H1 (cell line): ENCODE measurements around the gene SSH2. TPM values are rescaled to one million over a fixed set of nuclear protein-coding genes. Genes with fewer than 3 reads are reported as not detected.

Experiments
- CTCF ChIA-PET: fragments of 300-600 bp; sonication (Branson Sonifier 250); formaldehyde crosslinking; loops from one replicate; lab custom pipeline; 2021; ENCODE audit not compliant: partially characterized antibody; lab: Charles Lee
- POLR2A ChIA-PET: fragments of 300-600 bp; sonication (Branson Sonifier 250); formaldehyde crosslinking; loops from one replicate; lab custom pipeline; 2021; ENCODE audit warnings: inconsistent platforms; ENCODE audit not compliant: partially characterized antibody; lab: Charles Lee
- DNase-seq, 2 experiments: peaks; one replicate each; pipeline versions ENCODE4 v3.0.0 to v3.0.0-alpha.2; 2010 to 2022; ENCODE audit warnings: low spot score in 2 of 2, low read depth in 1 of 2, mixed read lengths in 1 of 2
- FAIRE-seq: peaks from 2 replicates; lab custom pipeline; 2011; peaks lifted over from hg19 to GRCh38; lab: Jason Lieb, UNC
- H2AFZ ChIP-seq: 2 replicates; pipeline ENCODE4 v1.8.1; 2012; ENCODE audit warnings: low read length, inconsistent platforms
- H2AK5ac ChIP-seq: 2 replicates; pipeline ENCODE4 v1.6.1; 2013; ENCODE audit warnings: low read depth, low read length
- H2BK120ac ChIP-seq: replicated peaks from 2 replicates; pipeline ENCODE3; 2013; ENCODE audit warnings: low read depth, low read length, inconsistent platforms
- H2BK12ac ChIP-seq: 2 replicates; pipeline ENCODE4 v1.6.1; 2013; ENCODE audit warnings: low read depth, low read length
- H2BK15ac ChIP-seq: 2 replicates; pipeline ENCODE4 v1.6.1; 2013; ENCODE audit warnings: low read length
- H2BK20ac ChIP-seq: 2 replicates; pipeline ENCODE4 v1.6.1; 2013; ENCODE audit warnings: low read length
- H2BK5ac ChIP-seq: 2 replicates; pipeline ENCODE4 v1.6.1; 2013; ENCODE audit warnings: low read depth, low read length
- H3K14ac ChIP-seq: 2 replicates; pipeline ENCODE4 v1.6.1; 2013; ENCODE audit warnings: inconsistent platforms; ENCODE audit not compliant: insufficient read length
- H3K18ac ChIP-seq: 2 replicates; pipeline ENCODE4 v1.6.1; 2013; ENCODE audit warnings: low read length; ENCODE audit errors: extremely low read depth
- H3K23ac ChIP-seq: 2 replicates; pipeline ENCODE4 v1.6.1; 2013; ENCODE audit warnings: inconsistent platforms; ENCODE audit not compliant: insufficient read length
- H3K23me2 ChIP-seq: 2 replicates; pipeline ENCODE4 v1.6.1; 2013; ENCODE audit warnings: low read depth, low read length
- H3K27ac ChIP-seq: 2 replicates; pipeline ENCODE4 v1.6.1; 2011; ENCODE audit warnings: low read depth, low read length, inconsistent platforms
- H3K27me3 ChIP-seq, 4 experiments: replicated peaks in 1 of 4; 1 replicate in 1 of 4; 2 replicates in 3 of 4; pipeline versions ENCODE4 v1.6.1 to v1.8.1; 2011 to 2013; ENCODE audit warnings: low read length in 3 of 4, mild to moderate bottlenecking in 3 of 4, inconsistent platforms in 2 of 4, mixed read lengths in 2 of 4, moderate library complexity in 1 of 4; ENCODE audit not compliant: control insufficient read depth in 3 of 4, insufficient read depth in 3 of 4; ENCODE audit errors: extremely low read depth in 1 of 4
- H3K36me3 ChIP-seq, 4 experiments: 2 replicates each; pipeline versions ENCODE4 v1.6.1 to v1.8.1; 2011 to 2013; ENCODE audit warnings: mild to moderate bottlenecking in 4 of 4, low read length in 3 of 4, moderate library complexity in 2 of 4, control low read depth in 1 of 4, inconsistent platforms in 1 of 4; ENCODE audit not compliant: insufficient read depth in 4 of 4, control insufficient read depth in 2 of 4
- H3K4ac ChIP-seq: replicated peaks from 2 replicates; pipeline ENCODE3; 2013; ENCODE audit warnings: low read length, low read depth, mixed read lengths, inconsistent platforms; ENCODE audit not compliant: insufficient read length
- H3K4me1 ChIP-seq, 4 experiments: replicated peaks in 1 of 4; 1 replicate in 1 of 4; 2 replicates in 3 of 4; pipeline versions ENCODE4 v1.6.1 to v1.8.1; 2011 to 2013; ENCODE audit warnings: low read length in 3 of 4, inconsistent platforms in 2 of 4, mixed read lengths in 1 of 4; ENCODE audit not compliant: insufficient read depth in 4 of 4, control insufficient read depth in 3 of 4
- H3K4me2 ChIP-seq, 2 experiments: 2 replicates each; pipeline versions ENCODE4 v1.6.1 to v1.8.1; 2011 to 2013; ENCODE audit warnings: low read depth in 2 of 2, low read length in 2 of 2, control low read depth in 1 of 2, inconsistent platforms in 1 of 2, mild to moderate bottlenecking in 1 of 2; ENCODE audit not compliant: insufficient read depth in 1 of 2
- H3K4me3 ChIP-seq, 4 experiments: fragments of 200-600, 300-600 bp in 1 of 4; sonication (generic), shearing (Covaris generic), sonication (Bioruptor Twin) in 1 of 4; 2 replicates each; pipeline versions ENCODE4 v1.5.1 to v1.8.1; 2011 to 2016; ENCODE audit warnings: low read length in 4 of 4, low read depth in 3 of 4, control low read depth in 2 of 4, inconsistent platforms in 2 of 4, mild to moderate bottlenecking in 2 of 4, mixed read lengths in 1 of 4, moderate library complexity in 1 of 4; ENCODE audit not compliant: insufficient read depth in 2 of 4; ENCODE audit errors: extremely low read depth in 1 of 4
- H3K56ac ChIP-seq: replicated peaks from 2 replicates; pipeline ENCODE3; 2013; ENCODE audit warnings: low read depth, mild to moderate bottlenecking, mixed read lengths, low read length, inconsistent platforms; ENCODE audit not compliant: insufficient read length
- H3K79me1 ChIP-seq: 2 replicates; pipeline ENCODE4 v1.6.1; 2013; ENCODE audit warnings: low read depth, low read length, control low read depth
- H3K79me2 ChIP-seq, 2 experiments: 2 replicates each; pipeline versions ENCODE4 v1.6.1 to v1.8.1; 2012 to 2013; ENCODE audit warnings: low read length in 2 of 2, mild to moderate bottlenecking in 2 of 2, inconsistent platforms in 1 of 2; ENCODE audit not compliant: insufficient read depth in 2 of 2, control insufficient read depth in 1 of 2
- H3K9ac ChIP-seq, 4 experiments: replicated peaks in 1 of 4; 1 replicate in 1 of 4; 2 replicates in 3 of 4; pipeline versions ENCODE4 v1.6.1 to v1.8.1; 2011 to 2013; ENCODE audit warnings: low read depth in 3 of 4, low read length in 3 of 4, control low read depth in 2 of 4, mild to moderate bottlenecking in 2 of 4, moderate library complexity in 2 of 4, inconsistent platforms in 1 of 4; ENCODE audit errors: extremely low read depth in 1 of 4
- H3K9me3 ChIP-seq, 2 experiments: 2 replicates each; pipeline versions ENCODE4 v1.6.1 to v1.8.1; 2012 to 2013; ENCODE audit warnings: mild to moderate bottlenecking in 2 of 2, moderate library complexity in 2 of 2, control low read depth in 1 of 2, inconsistent platforms in 1 of 2, low read depth in 1 of 2, low read length in 1 of 2, mixed read lengths in 1 of 2; ENCODE audit not compliant: insufficient read depth in 2 of 2
- H4K20me1 ChIP-seq, 2 experiments: replicated peaks in 1 of 2; 2 replicates each; pipeline versions ENCODE3 to v1.8.1; 2011 to 2013; ENCODE audit warnings: inconsistent platforms in 2 of 2, low read length in 2 of 2, mild to moderate bottlenecking in 1 of 2; ENCODE audit not compliant: insufficient read depth in 2 of 2, control insufficient read depth in 1 of 2
- H4K5ac ChIP-seq: 2 replicates; pipeline ENCODE4 v1.6.1; 2013; ENCODE audit warnings: low read length, low read depth, mixed read lengths, inconsistent platforms; ENCODE audit not compliant: insufficient read length
- H4K8ac ChIP-seq: 2 replicates; pipeline ENCODE4 v1.8.0; 2013; ENCODE audit warnings: mild to moderate bottlenecking, moderate library complexity, low read length, inconsistent platforms; ENCODE audit not compliant: insufficient read depth; ENCODE audit errors: extremely low read depth
- H4K91ac ChIP-seq: replicated peaks from 2 replicates; pipeline ENCODE3; 2013; ENCODE audit warnings: low read length, mixed read lengths, inconsistent platforms; ENCODE audit not compliant: insufficient read length
- ATF2 ChIP-seq: IDR thresholded peaks from 2 replicates; pipeline ENCODE4 v1.6.1; 2012; ENCODE audit warnings: low read length, inconsistent platforms
- BCL11A ChIP-seq, 2 experiments: IDR thresholded peaks; one replicate each; pipeline ENCODE4 v1.6.1; 2011; ENCODE audit warnings: low read depth in 2 of 2, low read length in 2 of 2, mild to moderate bottlenecking in 2 of 2
- CBX5 ChIP-seq: fragments of 300-800, 300-1000 bp; sonication (generic); IDR thresholded peaks from 2 replicates; pipeline ENCODE4 v1.7.1; 2016; ENCODE audit warnings: antibody characterized with exemption, low read length, low read depth
- EP300 ChIP-seq, 2 experiments: IDR thresholded peaks; 1 replicate in 1 of 2; 2 replicates in 1 of 2; pipeline ENCODE4 v1.6.1; 2011 to 2012; ENCODE audit warnings: low read depth in 2 of 2, low read length in 2 of 2, mild to moderate bottlenecking in 2 of 2, borderline replicate concordance in 1 of 2, inconsistent platforms in 1 of 2, moderate library complexity in 1 of 2
- FOSL1 ChIP-seq: IDR thresholded peaks from 2 replicates; pipeline ENCODE4 v1.6.1; 2011; ENCODE audit warnings: mild to moderate bottlenecking, low read depth, low read length, moderate library complexity; ENCODE audit not compliant: insufficient read depth
- HDAC2 ChIP-seq, 2 experiments: fragments of 300-600 bp in 1 of 2; sonication (generic) in 1 of 2; IDR thresholded peaks; 2 replicates each; pipeline ENCODE4 v1.6.1; 2011 to 2012; ENCODE audit warnings: low read depth in 2 of 2, low read length in 2 of 2, mild to moderate bottlenecking in 2 of 2, moderate library complexity in 2 of 2, borderline replicate concordance in 1 of 2, inconsistent platforms in 1 of 2
- HDAC6 ChIP-seq: IDR thresholded peaks from one replicate; pipeline ENCODE4 v1.7.1; 2012; ENCODE audit warnings: low read depth, mild to moderate bottlenecking, inconsistent platforms, low read length, moderate library complexity
- MAFK ChIP-seq: IDR thresholded peaks from 2 replicates; pipeline ENCODE4 v1.6.1; 2012; ENCODE audit warnings: low read depth, mild to moderate bottlenecking, improper control_type of control experiment, low read length
- NANOG ChIP-seq: IDR thresholded peaks from 2 replicates; pipeline ENCODE4 v1.6.1; 2011; ENCODE audit warnings: low read length, low read depth, mild to moderate bottlenecking, inconsistent platforms; ENCODE audit not compliant: insufficient read depth, poor library complexity, severe bottlenecking
- POU5F1 ChIP-seq: IDR thresholded peaks from 2 replicates; pipeline ENCODE4 v1.6.1; 2011; ENCODE audit warnings: low read depth, mild to moderate bottlenecking, low read length, moderate library complexity
- RFX5 ChIP-seq: IDR thresholded peaks from 2 replicates; pipeline ENCODE4 v1.6.1; 2011; ENCODE audit warnings: low read depth, low read length, improper control_type of control experiment, borderline replicate concordance
- SIX5 ChIP-seq: IDR thresholded peaks from 2 replicates; pipeline ENCODE4 v1.6.1; 2011; ENCODE audit warnings: mild to moderate bottlenecking, low read depth, low read length
- SP4 ChIP-seq: IDR thresholded peaks from 2 replicates; pipeline ENCODE4 v1.6.1; 2012; ENCODE audit warnings: low read length, inconsistent platforms
- TCF12 ChIP-seq: IDR thresholded peaks from 2 replicates; pipeline ENCODE4 v1.6.1; 2011; ENCODE audit warnings: low read depth, mild to moderate bottlenecking, low read length
- polyA plus RNA-seq, 7 experiments: library from polyadenylated mRNA; depleted of rRNA in 3 of 7; stranded (reverse) in 5 of 7; unstranded in 2 of 7; fragments of >200 nt in 5 of 7; fragments of 200-250 nt in 2 of 7; gene quantifications; 1 replicate in 5 of 7; 2 replicates in 1 of 7; 4 replicates in 1 of 7; pipeline versions ENCODE4 v1.2.1 to v1.2.3, GENCODE V29; 2011 to 2013; ENCODE audit warnings: missing spikeins in 2 of 7, mixed read lengths in 2 of 7
- total RNA-seq: library from RNA; stranded (reverse); fragmentation: NEBNext Ultra II Directional; extraction: Animal tissue kit (Norgen Biotek cat#: 25700); gene quantifications from 2 replicates; pipeline ENCODE4 v1.2.1, GENCODE V29; 2021

Gene SSH2
- total and polyA plus RNA-seq, 2 of the 8 experiments (the other 6 are each of a cell fraction or from before 2014, with no cell fraction given), result 5.2 to 15.9 TPM

- H3K4ac ChIP-seq, result no peak overlapping the region
- no peaks in the 10 kb centered on the region for H4K20me1 ChIP-seq
- no peaks in the 10 kb centered on the region for H3K27me3 ChIP-seq
- no peak overlapping the region for H4K5ac ChIP-seq
- no peak overlapping the region for H3K14ac ChIP-seq
- no peak for DNase-seq
- no peak overlapping the region for H2BK5ac ChIP-seq
- no peak overlapping the region for H3K56ac ChIP-seq
- FAIRE-seq, result no peak
- H3K27ac ChIP-seq, result no peak overlapping the region
- H3K23ac ChIP-seq, result no peak overlapping the region
- H3K4me1 ChIP-seq, result peaks cover 0 to 7% (median 0%) of the 10 kb centered on the region in 4 experiments; a peak in 2 of 7 replicates
- no peak overlapping the region for H3K4me3 ChIP-seq
- H3K79me1 ChIP-seq, result no peaks in the 10 kb centered on the region
- H2BK20ac ChIP-seq, result no peak overlapping the region
- no peaks in the 10 kb centered on the region for H3K36me3 ChIP-seq
- H3K9ac ChIP-seq, result no peak overlapping the region
- H2AK5ac ChIP-seq, result no peak overlapping the region
- H3K4me2 ChIP-seq, result no peak overlapping the region
- H3K18ac ChIP-seq, result no peak overlapping the region
- no peak overlapping the region for H2AFZ ChIP-seq
- no peaks in the 10 kb centered on the region for H3K79me2 ChIP-seq
- H2BK12ac ChIP-seq, result no peak overlapping the region
- H3K23me2 ChIP-seq, result no peaks in the 10 kb centered on the region
- CTCF ChIA-PET, result interaction anchor here (0.6 kb wide), 1 partner anchor 1817 kb away, joined by 4 read pairs; no protein-coding TSS in a partner anchor
- POLR2A ChIA-PET, result no interaction called here
- H4K91ac ChIP-seq, result no peak overlapping the region
- no peak overlapping the region for H2BK120ac ChIP-seq
- H4K8ac ChIP-seq, result no peak overlapping the region
- no peak overlapping the region for H2BK15ac ChIP-seq
- no peaks in the 10 kb centered on the region for H3K9me3 ChIP-seq
- TF ChIP-seq POU5F1, result no peak
- no peak for TF ChIP-seq CBX5
- no peak for TF ChIP-seq SP4
- TF ChIP-seq RFX5, result no peak
- no peak for TF ChIP-seq SIX5
- no peak for TF ChIP-seq BCL11A (IDR thresholded peaks at IDR 0.05; ENCODE audit: low read depth in 2 of 2, low read length in 2 of 2)
- no peak for TF ChIP-seq FOSL1
- no peak for TF ChIP-seq EP300 (IDR thresholded peaks at IDR 0.05; ENCODE audit: borderline replicate concordance in 1 of 2, low read depth in 2 of 2, low read length in 2 of 2)
- TF ChIP-seq MAFK, result no peak
- TF ChIP-seq TCF12, result no peak
- no peak for TF ChIP-seq HDAC6
- no peak for TF ChIP-seq NANOG
- no peak for TF ChIP-seq ATF2
- no peak for TF ChIP-seq HDAC2 (IDR thresholded peaks at IDR 0.05; ENCODE audit: borderline replicate concordance in 1 of 2, low read depth in 2 of 2, low read length in 2 of 2)
These were observed 222.8 kb downstream of the SSH2 start for GRCh38 chr17:29707212-29707571.
